Prostate gland (tissue), 2 donors: ENCODE measurements around the gene MTCL3.

Experiments
- POLR2A ChIP-seq: fragments of 450-650 bp; IDR thresholded peaks from one replicate; pipeline ENCODE4 v1.6.1; 2016; ENCODE audit warnings: antibody characterized with exemption, mild to moderate bottlenecking
- POLR2AphosphoS5 ChIP-seq: sonication (generic); formaldehyde crosslinking; IDR thresholded peaks from one replicate; pipeline ENCODE4 v1.6.1; 2017; ENCODE audit warnings: antibody characterized with exemption
- TF ChIP-seq, protein P1 (sequence below), 4 experiments: fragments of 200-600 bp in 2 of 4; fragments of 450-650 bp in 2 of 4; sonication (generic) in 2 of 4; IDR thresholded peaks; 1 replicate in 3 of 4; 2 replicates in 1 of 4; pipeline ENCODE4 v1.5.1; 2016 to 2019; ENCODE audit warnings: antibody characterized with exemption in 4 of 4, mild to moderate bottlenecking in 2 of 4, moderate library complexity in 2 of 4

DNA sequence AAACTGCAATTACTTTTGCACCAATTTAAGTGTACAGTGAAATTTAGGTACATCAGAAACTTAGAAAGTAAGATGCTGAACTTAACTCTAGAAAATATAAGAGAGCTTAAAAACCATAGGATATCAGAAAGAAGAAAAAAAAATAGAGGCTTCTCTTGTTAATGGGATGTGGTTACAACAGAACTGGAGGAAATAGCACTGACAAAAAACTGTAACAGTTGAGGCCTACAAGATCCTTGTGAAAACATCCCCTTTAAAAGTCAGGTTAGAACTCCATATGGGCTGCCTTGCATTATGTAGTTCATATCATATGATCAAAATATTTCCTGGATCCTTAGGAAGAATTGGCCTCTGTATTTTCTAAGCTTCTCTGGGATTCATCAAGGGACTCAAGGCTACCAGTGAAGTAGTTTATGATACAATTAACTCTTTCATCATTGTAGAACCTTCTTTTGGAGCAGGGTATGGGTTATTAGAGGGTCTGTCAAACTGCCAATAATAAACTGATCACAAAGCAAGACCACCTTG is 24.8 kb downstream of the MTCL3 start:
- TF ChIP-seq, protein P1, sequence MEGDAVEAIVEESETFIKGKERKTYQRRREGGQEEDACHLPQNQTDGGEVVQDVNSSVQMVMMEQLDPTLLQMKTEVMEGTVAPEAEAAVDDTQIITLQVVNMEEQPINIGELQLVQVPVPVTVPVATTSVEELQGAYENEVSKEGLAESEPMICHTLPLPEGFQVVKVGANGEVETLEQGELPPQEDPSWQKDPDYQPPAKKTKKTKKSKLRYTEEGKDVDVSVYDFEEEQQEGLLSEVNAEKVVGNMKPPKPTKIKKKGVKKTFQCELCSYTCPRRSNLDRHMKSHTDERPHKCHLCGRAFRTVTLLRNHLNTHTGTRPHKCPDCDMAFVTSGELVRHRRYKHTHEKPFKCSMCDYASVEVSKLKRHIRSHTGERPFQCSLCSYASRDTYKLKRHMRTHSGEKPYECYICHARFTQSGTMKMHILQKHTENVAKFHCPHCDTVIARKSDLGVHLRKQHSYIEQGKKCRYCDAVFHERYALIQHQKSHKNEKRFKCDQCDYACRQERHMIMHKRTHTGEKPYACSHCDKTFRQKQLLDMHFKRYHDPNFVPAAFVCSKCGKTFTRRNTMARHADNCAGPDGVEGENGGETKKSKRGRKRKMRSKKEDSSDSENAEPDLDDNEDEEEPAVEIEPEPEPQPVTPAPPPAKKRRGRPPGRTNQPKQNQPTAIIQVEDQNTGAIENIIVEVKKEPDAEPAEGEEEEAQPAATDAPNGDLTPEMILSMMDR (IDR thresholded peaks at IDR 0.05): no peak
- TF ChIP-seq POLR2A: no peak
- no peak for TF ChIP-seq POLR2AphosphoS5
